Tibial nerve (tissue), 4 donors: ENCODE data around the gene SHMT2.

Experiments
- CTCF ChIP-seq, 5 experiments: fragments of 200-600 bp in 3 of 5; fragments of 450-650 bp in 2 of 5; sonication (generic) in 3 of 5; IDR thresholded peaks; one replicate each; pipeline ENCODE4 v1.5.1; 2016 to 2019; ENCODE audit warnings: antibody characterized with exemption in 5 of 5, mild to moderate bottlenecking in 3 of 5, moderate library complexity in 2 of 5
- EP300 ChIP-seq, 2 donors: sonication (generic); formaldehyde crosslinking; IDR thresholded peaks; one replicate each; pipeline ENCODE4 v1.6.1; 2017; ENCODE audit warnings: antibody characterized with exemption in 2 of 2, mild to moderate bottlenecking in 1 of 2

GRCh38 chr12:57203791-57204190 is 25.7 kb upstream of the SHMT2 start:
- TF ChIP-seq EP300 (IDR thresholded peaks at IDR 0.05) (no peak), CTCF (IDR thresholded peaks at IDR 0.05) (no peak)
